ENCODE results near the gene HPN.

HPN gene

GRCh38 chr19:35104361-35104760, 62.8 kb downstream of the HPN start:
- Histone ChIP-seq H3K27ac (ENCODE audit: low read length) (no peak overlapping the region), H3K9ac (ENCODE audit: low read depth, low read length) (no peak overlapping the region), H2AFZ (ENCODE audit: low read depth, low read length) (no peak overlapping the region), H4K20me1 (ENCODE audit: insufficient read depth, low read length) (no peaks in the 10 kb centered on the region), H3K27me3 (ENCODE audit: insufficient read depth, low read length, poor library complexity) (no peaks in the 10 kb centered on the region), H3K4me2 (ENCODE audit: insufficient read depth, low read length) (no peak overlapping the region), H3K9me3 (ENCODE audit: insufficient read depth, low read length, severe bottlenecking) (no peaks in the 10 kb centered on the region), H3K4me1 (ENCODE audit: insufficient read depth, low read length) (no peaks in the 10 kb centered on the region), H3K36me3 (ENCODE audit: insufficient read depth, low read length) (no peaks in the 10 kb centered on the region), H3K79me2 (ENCODE audit: insufficient read depth, low read length) (no peaks in the 10 kb centered on the region), H3K4me3 (ENCODE audit: low read depth in 1 of 2, low read length in 2 of 2) (no peak overlapping the region)
- DNase-seq (no peak), ATAC-seq (ENCODE audit: insufficient read depth, low read depth) (no peak)
- TF ChIP-seq EZH2 (IDR thresholded peaks at IDR 0.05; ENCODE audit: borderline replicate concordance, low read depth, low read length, severe bottlenecking): no peak
- TF ChIP-seq, protein P1, sequence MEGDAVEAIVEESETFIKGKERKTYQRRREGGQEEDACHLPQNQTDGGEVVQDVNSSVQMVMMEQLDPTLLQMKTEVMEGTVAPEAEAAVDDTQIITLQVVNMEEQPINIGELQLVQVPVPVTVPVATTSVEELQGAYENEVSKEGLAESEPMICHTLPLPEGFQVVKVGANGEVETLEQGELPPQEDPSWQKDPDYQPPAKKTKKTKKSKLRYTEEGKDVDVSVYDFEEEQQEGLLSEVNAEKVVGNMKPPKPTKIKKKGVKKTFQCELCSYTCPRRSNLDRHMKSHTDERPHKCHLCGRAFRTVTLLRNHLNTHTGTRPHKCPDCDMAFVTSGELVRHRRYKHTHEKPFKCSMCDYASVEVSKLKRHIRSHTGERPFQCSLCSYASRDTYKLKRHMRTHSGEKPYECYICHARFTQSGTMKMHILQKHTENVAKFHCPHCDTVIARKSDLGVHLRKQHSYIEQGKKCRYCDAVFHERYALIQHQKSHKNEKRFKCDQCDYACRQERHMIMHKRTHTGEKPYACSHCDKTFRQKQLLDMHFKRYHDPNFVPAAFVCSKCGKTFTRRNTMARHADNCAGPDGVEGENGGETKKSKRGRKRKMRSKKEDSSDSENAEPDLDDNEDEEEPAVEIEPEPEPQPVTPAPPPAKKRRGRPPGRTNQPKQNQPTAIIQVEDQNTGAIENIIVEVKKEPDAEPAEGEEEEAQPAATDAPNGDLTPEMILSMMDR (IDR thresholded peaks at IDR 0.05; ENCODE audit: borderline replicate concordance, extremely low read depth, low read length, poor library complexity, severe bottlenecking): no peak

DNA sequence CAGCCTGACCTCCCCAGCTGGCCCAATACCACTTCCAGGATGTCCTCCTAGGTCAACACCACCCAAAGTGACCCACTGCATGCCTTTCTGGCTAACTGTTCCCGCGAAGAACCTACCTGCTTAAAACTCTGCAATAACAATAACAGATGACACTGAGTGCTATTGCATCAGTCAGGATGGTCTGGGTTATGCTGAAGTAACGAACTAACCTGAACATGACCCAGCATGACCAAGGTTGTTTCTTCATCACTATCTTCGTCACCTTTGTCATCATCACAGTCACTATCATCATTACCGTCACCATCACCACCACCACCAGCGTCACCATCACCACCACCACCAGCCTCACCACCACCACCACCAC, 63.5 kb downstream of the HPN start:
- Histone ChIP-seq H3K79me2 (ENCODE audit: insufficient read depth, low read length) (no peaks in the 10 kb centered on the region), H3K4me3 (ENCODE audit: low read depth in 1 of 2, low read length in 2 of 2) (no peak overlapping the region), H3K4me2 (ENCODE audit: insufficient read depth, low read length) (no peak overlapping the region), H3K27ac (ENCODE audit: low read length) (no peak overlapping the region), H3K4me1 (ENCODE audit: insufficient read depth, low read length) (no peaks in the 10 kb centered on the region), H3K9ac (ENCODE audit: low read depth, low read length) (no peak overlapping the region), H3K36me3 (ENCODE audit: insufficient read depth, low read length) (no peaks in the 10 kb centered on the region), H4K20me1 (ENCODE audit: insufficient read depth, low read length) (no peaks in the 10 kb centered on the region), H3K9me3 (ENCODE audit: insufficient read depth, low read length, severe bottlenecking) (no peaks in the 10 kb centered on the region), H2AFZ (ENCODE audit: low read depth, low read length) (no peak overlapping the region), H3K27me3 (ENCODE audit: insufficient read depth, low read length, poor library complexity) (no peaks in the 10 kb centered on the region)
- ATAC-seq (ENCODE audit: insufficient read depth, low read depth) (no peak), DNase-seq (no peak)
- no peak for TF ChIP-seq EZH2 (IDR thresholded peaks at IDR 0.05; ENCODE audit: borderline replicate concordance, low read depth, low read length, severe bottlenecking)
- TF ChIP-seq, protein P1 (IDR thresholded peaks at IDR 0.05; ENCODE audit: borderline replicate concordance, extremely low read depth, low read length, poor library complexity, severe bottlenecking): no peak

GRCh38 chr19:35105411-35106290, 64.1 kb downstream of the HPN start:
- Histone ChIP-seq H3K4me2 (ENCODE audit: insufficient read depth, low read length) (no peak overlapping the region), H3K9me3 (ENCODE audit: insufficient read depth, low read length, severe bottlenecking) (no peaks in the 10 kb centered on the region), H3K79me2 (ENCODE audit: insufficient read depth, low read length) (no peaks in the 10 kb centered on the region), H3K4me1 (ENCODE audit: insufficient read depth, low read length) (no peaks in the 10 kb centered on the region), H3K27ac (ENCODE audit: low read length) (no peak overlapping the region), H2AFZ (ENCODE audit: low read depth, low read length) (no peak overlapping the region), H3K9ac (ENCODE audit: low read depth, low read length) (no peak overlapping the region), H3K36me3 (ENCODE audit: insufficient read depth, low read length) (no peaks in the 10 kb centered on the region), H3K27me3 (ENCODE audit: insufficient read depth, low read length, poor library complexity) (no peaks in the 10 kb centered on the region), H3K4me3 (ENCODE audit: low read depth in 1 of 2, low read length in 2 of 2) (no peak overlapping the region), H4K20me1 (ENCODE audit: insufficient read depth, low read length) (no peaks in the 10 kb centered on the region)
- no peak for DNase-seq
- no peak for ATAC-seq (ENCODE audit: insufficient read depth, low read depth)
- no peak for TF ChIP-seq EZH2 (IDR thresholded peaks at IDR 0.05; ENCODE audit: borderline replicate concordance, low read depth, low read length, severe bottlenecking)
- TF ChIP-seq, protein P1 (IDR thresholded peaks at IDR 0.05; ENCODE audit: borderline replicate concordance, extremely low read depth, low read length, poor library complexity, severe bottlenecking): no peak

Data from DND-41 (cell line).